HG02885 (cell line): Measurements from ENCODE around the gene PLXNA4.

ENCODE experiments used
- ATAC-seq: cut with Tn5 transposase; IDR thresholded peaks from one replicate; pipeline ENCODE4 v1.9.1; 2021; ENCODE audit warnings: mild to moderate bottlenecking; ENCODE audit not compliant: unreplicated experiment, poor library complexity

Gene PLXNA4

GRCh38 chr7:132509643-132510042 is 66.6 kb downstream of the PLXNA4 start:
- no peak for ATAC-seq

- no peak for ATAC-seq
Measured at GRCh38 chr7:132508724-132509353, 67.4 kb downstream of the PLXNA4 start.

GRCh38 chr7:132504852-132505251 is 71.4 kb downstream of the PLXNA4 start:
- no peak for ATAC-seq

- no peak for ATAC-seq
Measured at GRCh38 chr7:132504071-132504470, 72.2 kb downstream of the PLXNA4 start.

- no peak for ATAC-seq
Measured at GRCh38 chr7:132503415-132503814, 72.9 kb downstream of the PLXNA4 start.

- no peak for ATAC-seq
Measured at GRCh38 chr7:132501956-132502355, 74.3 kb downstream of the PLXNA4 start.

GRCh38 chr7:132500727-132501440 is 75.4 kb downstream of the PLXNA4 start:
- no peak for ATAC-seq

GRCh38 chr7:132499487-132499886 is 76.8 kb downstream of the PLXNA4 start:
- ATAC-seq: no peak

- no peak for ATAC-seq
Measured at GRCh38 chr7:132499065-132499464, 77.2 kb downstream of the PLXNA4 start.

- no peak for ATAC-seq
Measured at GRCh38 chr7:132498319-132498718, 78.0 kb downstream of the PLXNA4 start.

GRCh38 chr7:132497098-132497497 is 79.2 kb downstream of the PLXNA4 start:
- no peak for ATAC-seq

- no peak for ATAC-seq
Measured at GRCh38 chr7:132495936-132496335, 80.3 kb downstream of the PLXNA4 start.

- no peak for ATAC-seq
Measured at GRCh38 chr7:132494474-132494873, 81.8 kb downstream of the PLXNA4 start.

GRCh38 chr7:132492823-132493445 is 83.3 kb downstream of the PLXNA4 start:
- ATAC-seq: no peak

- ATAC-seq: no peak
Measured at GRCh38 chr7:132491391-132491945, 84.8 kb downstream of the PLXNA4 start.

- no peak for ATAC-seq
Measured at GRCh38 chr7:132490474-132490873, 85.8 kb downstream of the PLXNA4 start.

GRCh38 chr7:132489776-132490237 is 86.5 kb downstream of the PLXNA4 start:
- ATAC-seq: no peak

- ATAC-seq: no peak
Measured at GRCh38 chr7:132488634-132489302, 87.5 kb downstream of the PLXNA4 start.

GRCh38 chr7:132486274-132486610 is 90.0 kb downstream of the PLXNA4 start:
- no peak for ATAC-seq

- no peak for ATAC-seq
Measured at GRCh38 chr7:132485600-132486273, 90.5 kb downstream of the PLXNA4 start.
